Measurements from ENCODE around the gene PACRG.

DNA sequence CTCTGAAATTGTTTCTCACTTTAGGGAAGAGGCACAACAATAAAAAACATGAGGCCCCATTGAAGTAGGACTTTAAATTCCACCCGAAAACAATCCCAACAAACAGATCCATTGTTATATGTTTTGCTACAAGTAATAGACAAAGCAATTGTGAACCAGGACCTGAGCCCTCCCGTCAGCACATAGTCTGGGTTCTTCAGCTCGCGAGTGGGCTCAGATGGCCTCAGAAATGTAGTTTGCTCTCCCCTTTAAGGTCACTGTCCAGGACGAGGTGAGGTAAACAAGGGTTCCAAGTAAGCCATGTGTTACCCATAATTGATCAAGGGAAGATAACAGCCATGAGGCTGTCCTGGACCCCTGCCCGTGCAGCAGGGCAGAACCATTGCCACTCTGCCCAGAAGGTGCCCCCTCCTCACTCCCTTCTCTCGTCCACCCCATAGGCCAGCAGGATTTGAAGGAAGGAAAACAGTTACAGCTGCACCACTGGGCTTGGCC, 526.6 kb downstream of the PACRG start:
- TF ChIP-seq, protein P1, sequence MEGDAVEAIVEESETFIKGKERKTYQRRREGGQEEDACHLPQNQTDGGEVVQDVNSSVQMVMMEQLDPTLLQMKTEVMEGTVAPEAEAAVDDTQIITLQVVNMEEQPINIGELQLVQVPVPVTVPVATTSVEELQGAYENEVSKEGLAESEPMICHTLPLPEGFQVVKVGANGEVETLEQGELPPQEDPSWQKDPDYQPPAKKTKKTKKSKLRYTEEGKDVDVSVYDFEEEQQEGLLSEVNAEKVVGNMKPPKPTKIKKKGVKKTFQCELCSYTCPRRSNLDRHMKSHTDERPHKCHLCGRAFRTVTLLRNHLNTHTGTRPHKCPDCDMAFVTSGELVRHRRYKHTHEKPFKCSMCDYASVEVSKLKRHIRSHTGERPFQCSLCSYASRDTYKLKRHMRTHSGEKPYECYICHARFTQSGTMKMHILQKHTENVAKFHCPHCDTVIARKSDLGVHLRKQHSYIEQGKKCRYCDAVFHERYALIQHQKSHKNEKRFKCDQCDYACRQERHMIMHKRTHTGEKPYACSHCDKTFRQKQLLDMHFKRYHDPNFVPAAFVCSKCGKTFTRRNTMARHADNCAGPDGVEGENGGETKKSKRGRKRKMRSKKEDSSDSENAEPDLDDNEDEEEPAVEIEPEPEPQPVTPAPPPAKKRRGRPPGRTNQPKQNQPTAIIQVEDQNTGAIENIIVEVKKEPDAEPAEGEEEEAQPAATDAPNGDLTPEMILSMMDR (IDR thresholded peaks at IDR 0.05 in 2 of 3, conservative IDR thresholded peaks at IDR 0.05 in 1 of 3; ENCODE audit: control insufficient read depth in 2 of 3, extremely low read depth in 1 of 3, insufficient read depth in 1 of 3, low read depth in 3 of 3, low read length in 3 of 3): no peak
- TF ChIP-seq, protein P2, sequence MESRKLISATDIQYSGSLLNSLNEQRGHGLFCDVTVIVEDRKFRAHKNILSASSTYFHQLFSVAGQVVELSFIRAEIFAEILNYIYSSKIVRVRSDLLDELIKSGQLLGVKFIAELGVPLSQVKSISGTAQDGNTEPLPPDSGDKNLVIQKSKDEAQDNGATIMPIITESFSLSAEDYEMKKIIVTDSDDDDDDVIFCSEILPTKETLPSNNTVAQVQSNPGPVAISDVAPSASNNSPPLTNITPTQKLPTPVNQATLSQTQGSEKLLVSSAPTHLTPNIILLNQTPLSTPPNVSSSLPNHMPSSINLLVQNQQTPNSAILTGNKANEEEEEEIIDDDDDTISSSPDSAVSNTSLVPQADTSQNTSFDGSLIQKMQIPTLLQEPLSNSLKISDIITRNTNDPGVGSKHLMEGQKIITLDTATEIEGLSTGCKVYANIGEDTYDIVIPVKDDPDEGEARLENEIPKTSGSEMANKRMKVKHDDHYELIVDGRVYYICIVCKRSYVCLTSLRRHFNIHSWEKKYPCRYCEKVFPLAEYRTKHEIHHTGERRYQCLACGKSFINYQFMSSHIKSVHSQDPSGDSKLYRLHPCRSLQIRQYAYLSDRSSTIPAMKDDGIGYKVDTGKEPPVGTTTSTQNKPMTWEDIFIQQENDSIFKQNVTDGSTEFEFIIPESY (IDR thresholded peaks at IDR 0.05): no peak
- TF ChIP-seq MXI1 (IDR thresholded peaks at IDR 0.05; ENCODE audit: low read depth, low read length) (no peak), NFYB (IDR thresholded peaks at IDR 0.05; ENCODE audit: insufficient read depth, low read depth, low read length) (no peak), FOXK2 (IDR thresholded peaks at IDR 0.05) (no peak), SPI1 (IDR thresholded peaks at IDR 0.05; ENCODE audit: borderline replicate concordance, insufficient read depth, low read depth, low read length) (no peak), ASH2L (IDR thresholded peaks at IDR 0.05; ENCODE audit: borderline replicate concordance, low read depth) (no peak), GATAD2B (conservative IDR thresholded peaks at IDR 0.05; ENCODE audit: low read depth) (no peak), CREB1 (IDR thresholded peaks at IDR 0.05; ENCODE audit: low read depth) (no peak), MYC (IDR thresholded peaks at IDR 0.05; ENCODE audit: insufficient read depth, insufficient read length, insufficient replicate concordance, low read length, severe bottlenecking) (no peak), IKZF1 (conservative IDR thresholded peaks at IDR 0.05) (no peak)
- TF ChIP-seq, protein P3, sequence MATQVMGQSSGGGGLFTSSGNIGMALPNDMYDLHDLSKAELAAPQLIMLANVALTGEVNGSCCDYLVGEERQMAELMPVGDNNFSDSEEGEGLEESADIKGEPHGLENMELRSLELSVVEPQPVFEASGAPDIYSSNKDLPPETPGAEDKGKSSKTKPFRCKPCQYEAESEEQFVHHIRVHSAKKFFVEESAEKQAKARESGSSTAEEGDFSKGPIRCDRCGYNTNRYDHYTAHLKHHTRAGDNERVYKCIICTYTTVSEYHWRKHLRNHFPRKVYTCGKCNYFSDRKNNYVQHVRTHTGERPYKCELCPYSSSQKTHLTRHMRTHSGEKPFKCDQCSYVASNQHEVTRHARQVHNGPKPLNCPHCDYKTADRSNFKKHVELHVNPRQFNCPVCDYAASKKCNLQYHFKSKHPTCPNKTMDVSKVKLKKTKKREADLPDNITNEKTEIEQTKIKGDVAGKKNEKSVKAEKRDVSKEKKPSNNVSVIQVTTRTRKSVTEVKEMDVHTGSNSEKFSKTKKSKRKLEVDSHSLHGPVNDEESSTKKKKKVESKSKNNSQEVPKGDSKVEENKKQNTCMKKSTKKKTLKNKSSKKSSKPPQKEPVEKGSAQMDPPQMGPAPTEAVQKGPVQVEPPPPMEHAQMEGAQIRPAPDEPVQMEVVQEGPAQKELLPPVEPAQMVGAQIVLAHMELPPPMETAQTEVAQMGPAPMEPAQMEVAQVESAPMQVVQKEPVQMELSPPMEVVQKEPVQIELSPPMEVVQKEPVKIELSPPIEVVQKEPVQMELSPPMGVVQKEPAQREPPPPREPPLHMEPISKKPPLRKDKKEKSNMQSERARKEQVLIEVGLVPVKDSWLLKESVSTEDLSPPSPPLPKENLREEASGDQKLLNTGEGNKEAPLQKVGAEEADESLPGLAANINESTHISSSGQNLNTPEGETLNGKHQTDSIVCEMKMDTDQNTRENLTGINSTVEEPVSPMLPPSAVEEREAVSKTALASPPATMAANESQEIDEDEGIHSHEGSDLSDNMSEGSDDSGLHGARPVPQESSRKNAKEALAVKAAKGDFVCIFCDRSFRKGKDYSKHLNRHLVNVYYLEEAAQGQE (IDR thresholded peaks at IDR 0.05; ENCODE audit: low read depth, low read length): no peak
- TF ChIP-seq, protein P4, sequence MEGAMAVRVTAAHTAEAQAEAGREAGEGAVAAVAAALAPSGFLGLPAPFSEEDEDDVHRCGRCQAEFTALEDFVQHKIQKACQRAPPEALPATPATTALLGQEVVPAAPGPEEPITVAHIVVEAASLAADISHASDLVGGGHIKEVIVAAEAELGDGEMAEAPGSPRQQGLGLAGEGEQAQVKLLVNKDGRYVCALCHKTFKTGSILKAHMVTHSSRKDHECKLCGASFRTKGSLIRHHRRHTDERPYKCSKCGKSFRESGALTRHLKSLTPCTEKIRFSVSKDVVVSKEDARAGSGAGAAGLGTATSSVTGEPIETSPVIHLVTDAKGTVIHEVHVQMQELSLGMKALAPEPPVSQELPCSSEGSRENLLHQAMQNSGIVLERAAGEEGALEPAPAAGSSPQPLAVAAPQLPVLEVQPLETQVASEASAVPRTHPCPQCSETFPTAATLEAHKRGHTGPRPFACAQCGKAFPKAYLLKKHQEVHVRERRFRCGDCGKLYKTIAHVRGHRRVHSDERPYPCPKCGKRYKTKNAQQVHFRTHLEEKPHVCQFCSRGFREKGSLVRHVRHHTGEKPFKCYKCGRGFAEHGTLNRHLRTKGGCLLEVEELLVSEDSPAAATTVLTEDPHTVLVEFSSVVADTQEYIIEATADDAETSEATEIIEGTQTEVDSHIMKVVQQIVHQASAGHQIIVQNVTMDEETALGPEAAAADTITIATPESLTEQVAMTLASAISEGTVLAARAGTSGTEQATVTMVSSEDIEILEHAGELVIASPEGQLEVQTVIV (IDR thresholded peaks at IDR 0.05; ENCODE audit: borderline replicate concordance, partially characterized antibody): no peak
